ENCODE measurements around the gene KRT32. TPM values are rescaled to one million over a fixed set of nuclear protein-coding genes. Genes with fewer than 3 reads are reported as not detected.

Gene KRT32
- total RNA-seq, 1 donor from 2014 or later = not detected

- no peak for TF ChIP-seq CTCF (IDR thresholded peaks at IDR 0.05; ENCODE audit: unreplicated experiment)
- Mint-ChIP-seq H3K27me3 (ENCODE audit: low read depth) (no peaks in the 10 kb centered on the region), H3K4me1 (peaks cover 2% of the 10 kb centered on the region), H3K9me3 (no peaks in the 10 kb centered on the region), H3K36me3 (no peaks in the 10 kb centered on the region), H3K27ac (no peak within 1 kb of the TSS), H3K4me3 (no peak within 1 kb of the TSS)
- DNase-seq (ENCODE audit: low spot score in 2 of 2, unreplicated experiment in 2 of 2) = no peak
Measured at GRCh38 chr17:41440531-41441033, 26.6 kb downstream of the KRT32 start, which contains the start of gene KRT38. TSS of gene KRT38 (minus strand) at chr17:41440983. CDS start at chr17:41440921, 62 bp downstream.

DNA sequence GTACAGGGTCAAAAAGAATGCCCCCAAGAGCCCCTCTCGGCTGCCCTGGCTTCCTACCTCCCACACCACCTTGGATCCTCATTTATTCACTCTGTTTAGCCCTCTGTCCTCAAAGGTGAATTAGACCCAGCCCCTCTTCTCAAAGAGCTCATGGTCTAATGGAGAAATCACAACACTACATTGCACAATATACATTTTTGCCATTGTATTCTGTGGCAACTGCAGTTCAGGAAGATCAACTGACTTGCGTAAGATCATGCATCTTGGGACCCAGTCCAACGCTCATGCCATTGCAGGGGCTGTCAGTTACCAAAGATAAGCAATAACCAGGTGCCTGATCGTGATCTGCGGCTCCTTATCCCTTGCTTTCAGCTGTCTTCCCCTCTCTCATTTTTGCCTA lies 27.8 kb downstream of the KRT32 start:
- no peaks in the 10 kb centered on the region for H3K9me3 Mint-ChIP-seq
- H3K36me3 Mint-ChIP-seq = no peaks in the 10 kb centered on the region
- H3K4me1 Mint-ChIP-seq = peaks cover 4% of the 10 kb centered on the region
- H3K4me3 Mint-ChIP-seq = no peak overlapping the region
- H3K27me3 Mint-ChIP-seq (ENCODE audit: low read depth) = no peaks in the 10 kb centered on the region
- H3K27ac Mint-ChIP-seq = no peak overlapping the region
- no peak for TF ChIP-seq CTCF (IDR thresholded peaks at IDR 0.05; ENCODE audit: unreplicated experiment)
- no peak for DNase-seq (ENCODE audit: low spot score in 2 of 2, unreplicated experiment in 2 of 2)

DNA sequence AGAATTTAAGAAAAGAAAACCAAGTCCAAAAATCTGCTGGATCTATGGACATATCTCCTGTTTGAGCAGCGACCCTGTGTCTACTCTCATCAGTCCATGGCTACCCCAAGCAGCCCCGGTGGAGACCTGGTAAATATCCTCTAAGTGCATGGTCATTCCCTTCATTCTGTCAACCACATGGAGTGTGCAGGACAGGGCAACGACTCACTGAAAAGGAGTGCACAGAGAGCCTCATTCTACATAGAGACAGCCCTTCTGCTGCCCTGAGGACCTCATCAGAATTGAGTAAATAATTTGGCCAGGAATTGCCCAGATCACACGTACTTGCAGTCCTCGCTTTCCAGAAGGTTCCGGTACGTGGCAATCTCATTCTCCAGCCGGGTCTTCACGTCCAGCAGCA lies 29.4 kb downstream of the KRT32 start:
- Mint-ChIP-seq H3K4me3 (no peak overlapping the region), H3K36me3 (no peaks in the 10 kb centered on the region), H3K27me3 (ENCODE audit: low read depth) (no peaks in the 10 kb centered on the region), H3K4me1 (peaks cover 7% of the 10 kb centered on the region), H3K27ac (no peak overlapping the region), H3K9me3 (no peaks in the 10 kb centered on the region)
- no peak for DNase-seq (ENCODE audit: low spot score in 2 of 2, unreplicated experiment in 2 of 2)
- no peak for TF ChIP-seq CTCF (IDR thresholded peaks at IDR 0.05; ENCODE audit: unreplicated experiment)

DNA sequence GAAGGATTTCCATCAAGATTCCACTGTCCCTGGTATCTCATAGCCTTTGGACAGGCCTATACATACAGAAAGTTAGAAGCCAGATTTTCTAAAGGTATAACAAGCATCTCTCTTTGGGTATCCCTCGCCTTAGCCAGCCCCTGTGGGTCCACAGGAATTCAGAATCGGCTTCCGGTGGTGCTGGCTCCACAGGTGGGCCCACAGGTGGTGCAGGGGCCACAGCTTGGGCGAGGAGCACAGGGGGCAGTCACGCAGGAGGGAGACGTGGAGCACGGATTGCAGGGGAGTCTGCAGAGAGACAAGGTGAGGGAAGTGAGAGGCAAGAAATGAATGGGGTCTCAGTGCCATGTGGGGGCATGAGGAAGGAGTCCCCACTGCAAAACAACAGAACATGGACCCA lies 29.9 kb downstream of the KRT32 start:
- no peak for DNase-seq (ENCODE audit: low spot score in 2 of 2, unreplicated experiment in 2 of 2)
- Mint-ChIP-seq H3K4me3 (no peak overlapping the region), H3K4me1 (peaks cover 7% of the 10 kb centered on the region), H3K27ac (no peak overlapping the region), H3K36me3 (no peaks in the 10 kb centered on the region), H3K27me3 (ENCODE audit: low read depth) (no peaks in the 10 kb centered on the region), H3K9me3 (no peaks in the 10 kb centered on the region)
- TF ChIP-seq CTCF (IDR thresholded peaks at IDR 0.05; ENCODE audit: unreplicated experiment) = no peak

DNA sequence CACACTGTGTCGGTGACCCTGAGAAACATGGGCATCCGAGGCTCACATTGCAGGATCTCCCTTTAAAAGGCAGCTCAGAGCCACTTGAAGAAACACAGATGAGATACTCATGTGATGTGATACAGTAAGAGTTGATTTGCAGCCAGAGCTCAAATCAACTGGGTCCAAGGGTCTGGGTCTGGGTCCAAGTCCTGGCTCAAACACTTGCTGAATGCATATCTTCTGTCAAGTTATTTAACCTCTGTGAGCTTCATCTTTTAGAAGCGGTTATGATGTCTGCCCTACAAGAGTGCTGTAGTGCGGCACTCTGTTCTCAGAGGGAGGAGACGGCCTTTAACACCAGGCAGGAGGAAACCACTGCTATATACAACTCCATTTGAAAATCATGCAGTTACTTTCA lies 32.8 kb downstream of the KRT32 start:
- H3K9me3 Mint-ChIP-seq = no peaks in the 10 kb centered on the region
- DNase-seq (ENCODE audit: low spot score in 2 of 2, unreplicated experiment in 2 of 2) = no peak
- peaks cover 7% of the 10 kb centered on the region for H3K4me1 Mint-ChIP-seq
- no peak for TF ChIP-seq CTCF (IDR thresholded peaks at IDR 0.05; ENCODE audit: unreplicated experiment)
- no peaks in the 10 kb centered on the region for H3K27me3 Mint-ChIP-seq (ENCODE audit: low read depth)
- no peak overlapping the region for H3K4me3 Mint-ChIP-seq
- no peaks in the 10 kb centered on the region for H3K36me3 Mint-ChIP-seq
- H3K27ac Mint-ChIP-seq = no peak overlapping the region

DNA sequence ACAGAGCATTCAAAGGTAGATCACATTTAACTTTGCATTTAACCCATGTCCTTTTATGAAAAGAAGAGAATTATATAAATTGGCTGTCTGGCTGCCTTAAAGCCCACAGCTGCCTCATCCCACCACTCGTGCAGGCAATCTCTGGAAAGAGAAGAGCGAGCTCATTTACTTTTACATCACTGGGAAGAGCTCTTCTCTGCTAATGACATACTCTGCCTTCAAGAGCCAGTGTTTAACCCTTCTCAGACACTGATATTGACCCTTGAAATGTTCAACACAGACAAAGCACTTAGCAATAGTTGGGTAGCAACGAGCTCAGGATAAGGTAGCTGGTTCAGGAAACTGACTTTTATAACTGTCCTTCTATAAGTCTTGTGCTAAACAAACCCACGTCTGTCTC lies 33.2 kb downstream of the KRT32 start:
- peaks cover 7% of the 10 kb centered on the region for H3K4me1 Mint-ChIP-seq
- TF ChIP-seq CTCF (IDR thresholded peaks at IDR 0.05; ENCODE audit: unreplicated experiment) = no peak
- H3K27ac Mint-ChIP-seq = no peak overlapping the region
- no peaks in the 10 kb centered on the region for H3K27me3 Mint-ChIP-seq (ENCODE audit: low read depth)
- H3K9me3 Mint-ChIP-seq = no peaks in the 10 kb centered on the region
- DNase-seq (ENCODE audit: low spot score in 2 of 2, unreplicated experiment in 2 of 2) = no peak
- no peak overlapping the region for H3K4me3 Mint-ChIP-seq
- no peaks in the 10 kb centered on the region for H3K36me3 Mint-ChIP-seq

All from mesothelial cell of epicardium (in vitro differentiated cells).